ENCODE data around the gene OSTF1.
A peak's percentile ranks its signal among the peaks of the same experiment; 100 is the strongest.

OSTF1 gene

GRCh38 chr9:75085640-75086039, 2.7 kb upstream of the OSTF1 start:
- no peak for DNase-seq

GRCh38 chr9:75086541-75087288, 1.6 kb upstream of the OSTF1 start:
- no peak for DNase-seq

GRCh38 chr9:75087289-75087823, 958 bp upstream of the OSTF1 start:
- DNase-seq: no peak

GRCh38 chr9:75088646-75089372, 495 bp downstream of the OSTF1 start:
- peak; percentile 47 for DNase-seq

GRCh38 chr9:75089373-75089766, 1.1 kb downstream of the OSTF1 start:
- no peak for DNase-seq

GRCh38 chr9:75090579-75090978, 2.3 kb downstream of the OSTF1 start:
- DNase-seq: no peak

GRCh38 chr9:75092766-75093165, 4.5 kb downstream of the OSTF1 start:
- no peak for DNase-seq

- no peak for DNase-seq
Observed at GRCh38 chr9:75096796-75097195, 8.5 kb downstream of the OSTF1 start.

- DNase-seq: no peak
Observed at GRCh38 chr9:75101004-75101588, 12.8 kb downstream of the OSTF1 start.

- no peak for DNase-seq
Observed at GRCh38 chr9:75102177-75102790, 14.0 kb downstream of the OSTF1 start.

- DNase-seq: no peak
Observed at GRCh38 chr9:75104607-75105006, 16.3 kb downstream of the OSTF1 start.

- no peak for DNase-seq
Observed at GRCh38 chr9:75105019-75105540, 16.8 kb downstream of the OSTF1 start.

- DNase-seq: no peak
Observed at GRCh38 chr9:75105841-75106240, 17.5 kb downstream of the OSTF1 start.

GRCh38 chr9:75106857-75107256, 18.5 kb downstream of the OSTF1 start:
- DNase-seq: no peak

- DNase-seq: no peak
Observed at GRCh38 chr9:75108571-75108970, 20.3 kb downstream of the OSTF1 start.

- DNase-seq: no peak
Observed at GRCh38 chr9:75109210-75109839, 21.0 kb downstream of the OSTF1 start.

- no peak for DNase-seq
Observed at GRCh38 chr9:75111019-75111622, 22.8 kb downstream of the OSTF1 start.

GRCh38 chr9:75112789-75113188, 24.5 kb downstream of the OSTF1 start:
- DNase-seq: no peak

- no peak for DNase-seq
Observed at GRCh38 chr9:75116306-75116705, 28.0 kb downstream of the OSTF1 start.

GRCh38 chr9:75117564-75117963, 29.2 kb downstream of the OSTF1 start:
- DNase-seq: no peak

GRCh38 chr9:75120686-75121085, 32.4 kb downstream of the OSTF1 start:
- no peak for DNase-seq

GRCh38 chr9:75121914-75122558, 33.7 kb downstream of the OSTF1 start:
- no peak for DNase-seq

All from DMS79 (cell line).